RWPE2 (cell line): ENCODE results near the gene ZNF646.
"Not testable (repeated sequence)": the region's sequence is repeated elsewhere in the genome, so short reads cannot be mapped to it uniquely, and the experiment has no call there.

Experiments used
- ATAC-seq: fragments of 200-7000 bp; cut with Tn5 transposase; 3 replicates; pipeline ENCODE4 v1.9.1; 2021; ENCODE audit warnings: low read depth
- DNase-seq: peaks from one replicate; pipeline ENCODE4 v3.0.0-alpha.2; 2020; ENCODE audit warnings: low spot score
- H3K27ac ChIP-seq: fragments of 450-650 bp; 2 replicates; pipeline ENCODE4 v1.5.1; 2017; ENCODE audit warnings: mild to moderate bottlenecking; ENCODE audit not compliant: poor library complexity, severe bottlenecking
- H3K27me3 ChIP-seq: fragments of 250-450 bp; sonication (Bioruptor Pico); 2 replicates; pipeline ENCODE4 v1.5.1; 2021; ENCODE audit warnings: mild to moderate bottlenecking, moderate library complexity; ENCODE audit not compliant: insufficient read depth, poor library complexity, severe bottlenecking
- H3K36me3 ChIP-seq: fragments of 250-450 bp; sonication (Bioruptor Pico); 2 replicates; pipeline ENCODE4 v1.5.1; 2020; ENCODE audit warnings: low read depth, mild to moderate bottlenecking, moderate library complexity
- H3K4me1 ChIP-seq: fragments of 250-450 bp; sonication (Bioruptor Pico); 2 replicates; pipeline ENCODE4 v1.5.1; 2021; ENCODE audit warnings: mild to moderate bottlenecking, moderate library complexity; ENCODE audit not compliant: insufficient read depth, poor library complexity, severe bottlenecking
- H3K4me3 ChIP-seq: fragments of 250-450 bp; sonication (Bioruptor Pico); 2 replicates; pipeline ENCODE4 v1.5.1; 2021; ENCODE audit warnings: mild to moderate bottlenecking, moderate library complexity; ENCODE audit not compliant: severe bottlenecking
- H3K9me3 ChIP-seq: fragments of 250-450 bp; sonication (Bioruptor Pico); 2 replicates; pipeline ENCODE4 v1.5.1; 2021; ENCODE audit warnings: mild to moderate bottlenecking, moderate library complexity; ENCODE audit not compliant: severe bottlenecking
- TF ChIP-seq, protein P1 (sequence below): fragments of 450-650 bp; IDR thresholded peaks from one replicate; pipeline ENCODE4 v1.5.1; 2017; ENCODE audit warnings: mild to moderate bottlenecking, moderate library complexity; ENCODE audit not compliant: poor library complexity, severe bottlenecking

The ZNF646 gene

DNA sequence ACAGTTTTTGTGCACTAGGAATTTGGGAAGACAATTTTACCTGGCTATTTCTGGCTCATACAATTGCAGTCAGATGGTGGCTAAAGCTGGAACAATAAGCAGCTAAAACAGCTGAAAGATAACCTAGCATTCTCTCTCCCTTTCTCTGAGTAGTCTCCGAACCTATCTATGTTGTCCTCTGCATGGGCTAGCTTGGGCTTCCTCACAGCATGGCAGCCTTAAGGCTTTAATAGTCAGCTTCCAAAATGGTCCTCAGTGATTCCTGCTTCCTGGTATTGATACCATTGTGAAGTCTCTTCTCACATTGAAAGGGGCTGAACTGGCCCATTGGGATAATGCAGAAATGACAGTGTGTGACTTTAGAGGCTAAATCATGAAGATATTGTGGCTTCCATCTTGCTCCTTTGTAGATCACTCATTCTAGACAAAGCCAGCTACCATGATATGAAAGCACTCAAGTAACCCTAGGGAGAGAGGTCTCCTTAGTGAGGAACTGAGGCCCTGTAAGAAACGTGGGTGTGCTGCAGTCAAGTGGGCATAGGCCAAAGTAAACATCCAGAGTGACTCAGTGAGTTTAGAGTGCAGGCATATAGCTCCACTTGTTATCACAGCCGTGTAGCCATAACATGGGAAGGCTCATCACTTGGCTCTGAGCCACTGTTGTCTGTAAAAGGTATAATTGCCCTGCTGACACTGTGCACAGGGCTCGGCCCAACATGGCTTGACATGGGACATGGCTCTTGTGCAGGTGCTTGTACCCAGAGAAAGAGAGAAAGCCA is 25.8 kb downstream of the ZNF646 start:
- Histone ChIP-seq H3K4me1 (no peaks in the 10 kb centered on the region), H3K4me3 (no peak overlapping the region), H3K27ac (no peak overlapping the region), H3K36me3 (no peaks in the 10 kb centered on the region), H3K27me3 (no peaks in the 10 kb centered on the region), H3K9me3 (no peaks in the 10 kb centered on the region)
- no peak; the same call in 2 of the 3 replicates for ATAC-seq
- no peak for DNase-seq
- TF ChIP-seq, protein P1, sequence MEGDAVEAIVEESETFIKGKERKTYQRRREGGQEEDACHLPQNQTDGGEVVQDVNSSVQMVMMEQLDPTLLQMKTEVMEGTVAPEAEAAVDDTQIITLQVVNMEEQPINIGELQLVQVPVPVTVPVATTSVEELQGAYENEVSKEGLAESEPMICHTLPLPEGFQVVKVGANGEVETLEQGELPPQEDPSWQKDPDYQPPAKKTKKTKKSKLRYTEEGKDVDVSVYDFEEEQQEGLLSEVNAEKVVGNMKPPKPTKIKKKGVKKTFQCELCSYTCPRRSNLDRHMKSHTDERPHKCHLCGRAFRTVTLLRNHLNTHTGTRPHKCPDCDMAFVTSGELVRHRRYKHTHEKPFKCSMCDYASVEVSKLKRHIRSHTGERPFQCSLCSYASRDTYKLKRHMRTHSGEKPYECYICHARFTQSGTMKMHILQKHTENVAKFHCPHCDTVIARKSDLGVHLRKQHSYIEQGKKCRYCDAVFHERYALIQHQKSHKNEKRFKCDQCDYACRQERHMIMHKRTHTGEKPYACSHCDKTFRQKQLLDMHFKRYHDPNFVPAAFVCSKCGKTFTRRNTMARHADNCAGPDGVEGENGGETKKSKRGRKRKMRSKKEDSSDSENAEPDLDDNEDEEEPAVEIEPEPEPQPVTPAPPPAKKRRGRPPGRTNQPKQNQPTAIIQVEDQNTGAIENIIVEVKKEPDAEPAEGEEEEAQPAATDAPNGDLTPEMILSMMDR, result no peak

DNA sequence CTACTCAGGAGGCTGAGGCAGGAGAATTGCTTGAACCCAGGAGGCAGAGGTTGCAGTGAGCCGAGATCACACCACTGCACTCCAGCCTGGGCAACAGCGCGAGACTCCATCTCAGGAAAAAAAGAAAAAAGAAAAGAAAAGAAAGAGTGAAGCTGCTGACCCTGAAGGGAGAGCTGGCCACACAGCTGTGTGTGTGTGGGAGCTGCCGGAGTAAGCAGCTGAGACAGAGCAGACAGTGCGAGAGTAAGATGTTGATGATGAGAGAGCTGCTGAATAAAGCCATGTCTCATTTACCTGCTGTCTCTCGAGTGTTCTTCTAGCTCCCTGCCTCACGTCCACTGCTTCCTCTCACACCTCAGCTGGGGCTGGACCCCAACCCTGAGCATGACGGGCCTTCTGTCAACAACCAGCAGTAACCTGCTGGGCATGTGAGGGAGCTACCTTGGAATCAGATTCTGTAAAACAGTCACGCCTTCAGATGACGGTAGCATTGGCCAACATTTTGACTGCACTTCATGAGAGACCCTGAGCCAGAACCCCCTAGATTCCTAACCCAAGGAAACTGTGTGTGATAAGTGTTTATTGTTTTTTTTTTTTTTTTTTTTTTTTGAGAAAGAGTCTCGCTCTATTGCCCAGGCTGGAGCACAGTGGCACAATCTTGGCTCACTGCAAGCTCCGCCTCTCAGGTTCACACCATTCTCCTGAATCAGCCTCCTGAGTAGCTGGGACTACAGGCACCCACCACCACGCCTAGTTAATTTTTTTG is 26.8 kb downstream of the ZNF646 start:
- not testable (repeated sequence) for H3K4me3 ChIP-seq, DNase-seq, H3K9me3 ChIP-seq, H3K27me3 ChIP-seq, H3K27ac ChIP-seq, H3K36me3 ChIP-seq, H3K4me1 ChIP-seq, ATAC-seq

DNA sequence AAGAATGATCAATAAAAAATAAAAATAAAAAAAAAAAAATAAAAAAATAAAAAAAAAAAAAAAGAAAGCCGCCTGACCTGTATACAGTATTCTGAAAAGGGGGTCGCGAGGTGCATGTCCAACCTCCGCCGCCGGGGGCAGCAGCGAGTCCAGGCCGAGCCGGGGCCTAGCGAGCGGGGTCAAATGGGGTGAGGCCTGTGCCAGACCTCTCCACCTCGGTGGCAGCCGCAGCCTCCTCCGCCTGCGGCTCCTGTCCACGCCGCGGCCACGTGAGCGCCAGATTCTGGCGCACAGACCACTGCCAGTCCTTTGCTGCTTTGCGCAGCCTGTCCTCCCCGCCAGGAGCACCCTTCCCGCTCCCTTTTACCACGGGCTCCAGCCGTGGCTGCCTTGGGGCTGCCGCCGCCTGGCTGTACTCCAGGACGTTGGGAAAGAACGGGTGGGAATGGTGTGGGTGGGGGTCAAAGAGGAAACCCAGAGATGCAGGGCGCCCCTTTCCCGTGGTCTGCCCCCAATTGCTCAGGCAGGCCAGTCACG is 31.5 kb downstream of the ZNF646 start:
- TF ChIP-seq, protein P1, result peak; percentile 90
- Histone ChIP-seq H3K27me3 (no peaks in the 10 kb centered on the region), H3K36me3 (peaks cover 17% of the 10 kb centered on the region), H3K4me3 (no peak overlapping the region), H3K27ac (peak overlapping the region; percentile 19), H3K9me3 (no peaks in the 10 kb centered on the region), H3K4me1 (no peaks in the 10 kb centered on the region)
- peak; percentile 55 for DNase-seq
- peak; percentile 30; the same call in 2 of the 3 replicates for ATAC-seq

DNA sequence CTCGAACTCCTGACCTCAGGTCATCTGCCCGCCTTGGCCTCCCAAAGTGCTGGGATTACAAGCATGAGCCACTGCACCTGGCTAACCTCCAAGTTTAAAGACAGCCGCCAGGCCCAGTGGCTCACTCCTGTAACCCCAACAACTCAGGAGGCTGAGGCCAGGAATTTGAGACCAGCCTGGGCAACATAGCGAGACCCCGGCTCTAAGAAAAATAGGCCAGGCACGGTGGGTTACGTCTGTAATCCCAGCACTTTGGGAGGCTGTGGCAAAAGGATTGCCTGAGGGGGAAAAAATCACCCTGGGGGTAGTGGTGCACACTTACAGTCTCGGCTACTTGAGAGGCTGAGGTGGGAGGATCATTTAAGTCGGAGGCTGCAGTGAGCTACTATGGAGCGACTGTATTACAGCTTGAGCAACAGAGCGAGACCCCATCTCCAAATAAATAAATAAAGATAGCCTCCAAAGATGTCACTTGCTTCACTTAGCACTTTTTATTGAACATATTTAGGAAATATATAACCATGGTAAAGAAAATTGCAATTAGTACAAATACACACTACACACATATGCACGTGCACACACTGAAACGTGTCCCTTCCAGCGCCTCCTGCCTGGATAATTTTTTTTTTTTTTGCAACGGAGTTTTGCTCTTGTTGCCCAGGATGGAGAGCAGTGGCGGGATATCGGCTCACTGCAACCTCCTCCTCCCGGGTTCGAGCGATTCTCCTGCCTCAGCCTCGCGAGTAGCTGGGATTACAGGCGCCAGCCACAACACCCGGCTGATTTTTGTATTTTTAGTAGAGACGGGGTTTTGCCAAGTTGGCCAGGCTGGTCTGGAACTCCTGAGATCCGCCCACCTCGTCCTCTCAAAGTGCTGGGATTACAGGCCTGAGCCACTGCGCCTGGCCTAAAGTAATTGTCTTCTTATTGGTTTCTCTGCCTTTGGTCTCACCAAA is 32.6 kb downstream of the ZNF646 start:
- ATAC-seq, result no peak
- no peak overlapping the region for H3K4me3 ChIP-seq

More for the DNA sequence above, 32.6 kb downstream of the ZNF646 start:
- DNase-seq, result no peak
- TF ChIP-seq, protein P1, result no peak
- H3K4me1 ChIP-seq, result no peaks in the 10 kb centered on the region
- no peaks in the 10 kb centered on the region for H3K9me3 ChIP-seq
- no peaks in the 10 kb centered on the region for H3K27me3 ChIP-seq
- H3K36me3 ChIP-seq, result peaks cover 27% of the 10 kb centered on the region
- H3K27ac ChIP-seq, result peak overlapping the region; percentile 42
